Measurements from ENCODE around the gene NRG3. TPM values are rescaled to one million over a fixed set of nuclear protein-coding genes. Genes with fewer than 3 reads are reported as not detected.

Gene NRG3
- total and polyA plus RNA-seq, 2 of the 8 experiments (the other 6 are each of a cell fraction or from before 2014, with no cell fraction given): 4.2 to 5.0 TPM

GRCh38 chr10:82242778-82243177, 367.8 kb downstream of the NRG3 start (continued):
- no peak for TF ChIP-seq E2F6 (IDR thresholded peaks at IDR 0.05)
- no peak for TF ChIP-seq TBP (IDR thresholded peaks at IDR 0.05; ENCODE audit: low read depth, low read length)
